GM19467 (cell line): ENCODE results near the gene APPL2.
"Not testable (repeated sequence)": the region's sequence is repeated elsewhere in the genome, so short reads cannot be mapped to it uniquely, and the experiment has no call there.

Experiments
- ATAC-seq: cut with Tn5 transposase; IDR thresholded peaks from one replicate; pipeline ENCODE4 v1.9.1; 2021; ENCODE audit warnings: mild to moderate bottlenecking, moderate library complexity; ENCODE audit not compliant: unreplicated experiment

The APPL2 gene

GRCh38 chr12:105198961-105199360 lies 37.0 kb downstream of the APPL2 start:
- no peak for ATAC-seq

DNA sequence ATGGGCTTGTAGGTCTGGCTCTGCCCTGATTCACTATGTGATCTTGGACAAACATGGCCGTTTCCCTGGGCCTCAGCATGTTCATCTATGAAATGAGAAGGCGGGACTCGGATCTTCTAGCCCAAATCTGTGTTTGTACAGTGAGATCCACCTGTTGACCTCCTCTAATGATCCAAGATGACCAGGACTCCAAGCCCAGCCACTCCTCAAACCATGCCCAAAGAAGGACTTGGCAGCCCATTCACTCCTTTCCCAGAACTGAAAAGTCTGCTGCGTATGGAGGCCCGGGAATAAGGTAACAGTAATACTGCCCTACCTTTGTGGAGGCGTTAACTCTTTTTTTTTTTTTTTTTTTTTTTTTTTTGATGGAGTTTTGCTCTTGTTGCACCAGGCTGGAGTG lies 39.9 kb downstream of the APPL2 start:
- no peak for ATAC-seq

DNA sequence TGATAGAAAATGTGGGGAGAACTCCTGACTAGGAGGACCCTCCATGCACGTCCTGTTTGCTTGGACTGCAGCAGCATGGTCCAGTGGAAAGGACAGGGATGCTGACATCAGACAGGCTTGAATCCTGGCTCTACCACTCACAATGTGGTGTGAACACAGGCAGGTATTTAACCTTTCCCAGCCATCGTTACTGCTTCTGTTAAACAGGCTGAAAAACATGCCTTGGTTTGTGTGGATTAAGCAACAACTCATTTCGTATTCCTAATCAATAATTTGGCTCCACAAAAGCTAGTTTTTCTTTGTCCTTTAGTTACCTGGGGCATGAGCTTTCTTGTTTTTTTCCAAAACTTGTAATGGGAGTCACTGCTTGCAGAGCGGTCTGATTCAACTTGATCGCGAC lies 41.0 kb downstream of the APPL2 start:
- no peak for ATAC-seq

GRCh38 chr12:105192624-105193225 lies 43.2 kb downstream of the APPL2 start:
- ATAC-seq: no peak

GRCh38 chr12:105190530-105190929 lies 45.4 kb downstream of the APPL2 start:
- no peak for ATAC-seq

DNA sequence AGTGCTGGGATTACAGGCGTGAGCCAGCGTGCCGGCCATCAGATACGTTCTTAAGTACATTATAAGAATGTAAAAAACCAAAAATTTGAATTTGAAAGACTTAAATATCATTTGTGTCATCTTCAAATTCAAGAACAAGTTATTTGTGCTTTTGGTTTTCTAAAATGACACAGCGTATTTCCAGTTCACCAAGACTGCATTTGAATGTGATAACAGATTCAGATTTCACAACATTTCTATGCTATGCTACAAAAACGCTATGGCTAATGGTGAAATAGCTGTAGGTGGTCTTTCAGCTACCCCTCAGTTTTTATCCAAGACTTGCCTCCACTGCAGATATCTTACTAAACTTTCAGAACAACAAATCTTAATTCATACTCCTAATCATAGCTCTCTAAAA lies 46.7 kb downstream of the APPL2 start:
- no peak for ATAC-seq

DNA sequence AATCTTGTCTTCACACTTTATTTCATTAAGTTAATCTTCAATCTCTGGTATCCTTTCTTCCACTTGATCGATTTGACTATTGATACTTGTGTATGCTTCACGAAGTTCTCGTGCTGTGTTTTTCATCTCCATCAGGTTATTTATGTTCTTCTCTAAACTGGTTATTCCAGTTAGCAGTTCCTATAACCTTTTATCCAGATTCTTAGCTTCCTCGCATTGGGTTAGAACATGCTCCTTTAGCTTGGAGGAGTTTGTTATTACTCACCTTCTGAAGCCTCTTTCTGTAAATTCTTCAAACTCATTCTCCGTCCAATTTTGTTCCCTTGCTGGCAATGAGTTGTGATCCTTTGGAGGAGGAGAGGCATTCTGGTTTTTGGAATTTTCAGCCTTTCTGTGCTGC lies 52.0 kb downstream of the APPL2 start:
- ATAC-seq: not testable (repeated sequence)

DNA sequence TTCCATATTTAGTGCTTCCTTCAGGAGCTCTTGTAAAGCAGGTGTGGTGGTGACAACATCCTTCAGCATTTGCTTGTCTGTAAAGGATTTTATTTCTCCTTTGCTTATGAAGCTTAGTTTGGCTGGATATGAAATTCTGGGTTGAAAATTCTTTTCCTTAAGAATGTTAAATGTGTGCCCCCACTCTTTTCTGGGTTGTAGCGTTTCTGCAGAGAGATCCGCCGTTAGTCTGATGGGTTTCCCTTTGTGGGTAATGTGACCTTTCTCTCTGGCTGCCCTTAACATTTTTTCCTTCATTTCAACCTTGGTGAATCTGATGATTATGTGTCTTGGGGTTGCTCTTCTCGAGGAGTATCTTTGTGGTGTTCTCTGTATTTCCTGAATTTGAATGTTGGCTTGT lies 52.6 kb downstream of the APPL2 start:
- ATAC-seq: not testable (repeated sequence)

- not testable (repeated sequence) for ATAC-seq
Measured at GRCh38 chr12:105179114-105179513, 56.9 kb downstream of the APPL2 start.

DNA sequence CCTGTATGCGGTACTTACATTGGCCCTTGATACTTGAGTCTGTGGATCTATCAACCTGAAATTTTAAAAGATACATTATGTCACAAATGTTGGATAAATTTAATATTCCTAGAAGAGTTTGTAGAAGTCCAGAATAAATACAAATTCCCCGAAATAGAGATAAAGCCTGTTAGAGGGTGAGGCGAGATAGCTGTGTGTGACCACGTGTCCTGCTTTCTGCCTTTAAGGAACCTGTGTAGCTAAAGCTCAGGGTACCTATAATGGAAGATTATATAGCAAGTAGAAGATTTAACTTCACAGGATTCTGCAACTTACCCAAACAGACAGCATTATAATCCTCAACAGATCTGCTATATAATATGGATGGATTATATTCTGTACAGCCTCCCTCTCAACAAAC lies 58.8 kb downstream of the APPL2 start:
- ATAC-seq: no peak

DNA sequence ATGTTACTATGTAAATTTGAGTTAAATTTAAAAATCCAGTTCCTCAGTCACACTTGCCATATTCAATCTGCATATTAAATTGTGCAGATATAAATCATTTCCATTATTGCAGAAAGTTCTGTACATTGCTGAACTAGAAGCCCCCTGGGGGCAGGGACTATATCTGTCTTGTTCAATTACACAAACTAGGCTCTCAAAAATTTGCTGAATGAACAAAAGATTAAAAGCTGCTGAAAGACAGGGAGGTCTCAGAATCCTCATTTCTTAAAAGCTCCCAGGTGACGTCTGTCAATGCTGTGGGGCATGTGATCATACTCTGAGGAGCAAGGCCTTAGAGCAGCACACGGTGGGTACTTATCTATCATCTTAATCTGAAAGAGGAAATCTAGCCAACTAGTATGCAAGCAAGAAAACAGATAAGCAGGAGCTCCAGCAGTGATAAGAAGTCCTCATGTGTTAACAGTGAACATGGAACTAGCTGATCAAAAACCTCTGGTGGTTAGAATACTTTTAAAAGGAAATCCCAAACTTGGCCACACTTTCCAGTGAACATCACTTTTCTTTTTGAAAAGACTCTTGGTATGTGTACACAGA lies 60.5 kb downstream of the APPL2 start:
- ATAC-seq: no peak

- ATAC-seq: no peak
Measured at GRCh38 chr12:105171691-105172436, 64.1 kb downstream of the APPL2 start.

DNA sequence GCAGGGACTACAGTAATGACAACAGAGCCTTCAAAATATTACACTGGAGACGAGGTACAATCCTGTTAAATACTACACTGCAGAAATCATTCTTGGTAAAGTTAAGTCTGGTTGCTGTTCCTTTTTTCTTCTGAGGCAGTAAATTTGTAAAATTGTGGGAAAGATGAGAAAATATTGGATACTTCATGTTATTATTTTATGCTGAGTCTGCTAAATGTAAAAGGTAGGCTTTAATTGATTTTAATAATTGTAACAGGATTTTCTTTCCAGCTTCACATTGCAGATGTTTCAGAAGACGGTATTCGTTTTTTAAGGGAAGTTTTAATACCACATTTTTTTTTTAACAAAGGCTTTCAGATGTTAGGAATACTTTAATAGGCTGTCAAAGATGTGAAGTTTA lies 65.8 kb downstream of the APPL2 start:
- no peak for ATAC-seq

GRCh38 chr12:105168006-105168405 lies 68.0 kb downstream of the APPL2 start:
- ATAC-seq: no peak

DNA sequence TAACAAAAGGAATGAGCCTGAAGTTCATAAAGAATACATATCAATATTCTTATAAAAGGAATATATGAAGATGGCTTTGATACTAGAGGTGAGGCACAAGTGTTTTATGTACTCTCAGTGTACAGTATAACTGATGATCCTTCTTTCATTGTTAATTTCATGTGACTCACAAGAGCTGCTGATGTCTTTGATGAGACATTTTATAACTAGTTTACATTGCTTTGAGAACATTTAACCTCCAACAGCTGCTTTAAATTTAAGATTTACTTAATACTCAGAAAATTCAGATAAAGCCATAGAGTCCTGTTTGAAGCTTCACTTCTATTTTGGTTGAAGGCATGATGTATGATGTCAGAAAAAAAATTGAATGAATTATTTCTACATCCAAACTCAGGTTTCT lies 68.6 kb downstream of the APPL2 start:
- no peak for ATAC-seq

GRCh38 chr12:105166736-105167135 lies 69.2 kb downstream of the APPL2 start:
- ATAC-seq: no peak

GRCh38 chr12:105164068-105164467 lies 71.9 kb downstream of the APPL2 start:
- ATAC-seq: no peak

DNA sequence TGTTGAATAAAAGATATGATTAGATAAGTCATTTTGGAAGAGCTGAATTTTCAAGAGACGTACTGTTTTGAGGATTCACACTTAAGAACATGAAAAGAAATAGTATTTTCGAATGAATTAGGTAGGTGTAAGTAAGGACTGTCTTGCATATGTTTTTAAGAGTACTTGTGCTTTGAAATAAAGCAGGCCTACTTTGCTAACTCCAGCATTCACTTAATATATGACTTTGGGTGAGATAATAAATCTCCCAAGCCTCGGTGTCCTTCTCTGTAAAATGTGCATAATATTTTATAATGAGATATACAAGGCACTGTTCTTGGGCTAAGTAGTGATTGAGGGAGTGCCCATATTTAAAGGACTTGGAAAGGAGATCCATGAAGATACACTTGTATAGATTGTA lies 73.8 kb downstream of the APPL2 start:
- no peak for ATAC-seq

GRCh38 chr12:105158876-105159275 lies 77.1 kb downstream of the APPL2 start:
- ATAC-seq: no peak

DNA sequence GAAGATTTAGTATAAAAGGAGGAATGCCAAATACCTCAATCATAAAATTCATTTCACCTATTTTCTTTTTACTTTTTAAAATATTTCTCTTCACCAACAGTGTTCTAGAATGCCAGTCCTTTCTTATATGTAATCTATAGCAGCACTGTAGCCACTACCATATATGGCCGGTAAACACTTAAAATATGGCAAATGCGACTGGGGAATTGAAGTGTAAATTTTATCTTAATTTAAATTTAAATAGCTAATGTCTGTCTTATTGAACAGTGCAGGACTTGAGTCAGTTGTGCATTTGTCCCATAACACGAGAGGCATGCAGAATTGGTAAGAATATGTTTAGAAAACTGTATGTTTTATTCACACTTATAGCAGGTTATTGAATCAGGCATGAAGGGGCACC lies 78.4 kb downstream of the APPL2 start:
- no peak for ATAC-seq

DNA sequence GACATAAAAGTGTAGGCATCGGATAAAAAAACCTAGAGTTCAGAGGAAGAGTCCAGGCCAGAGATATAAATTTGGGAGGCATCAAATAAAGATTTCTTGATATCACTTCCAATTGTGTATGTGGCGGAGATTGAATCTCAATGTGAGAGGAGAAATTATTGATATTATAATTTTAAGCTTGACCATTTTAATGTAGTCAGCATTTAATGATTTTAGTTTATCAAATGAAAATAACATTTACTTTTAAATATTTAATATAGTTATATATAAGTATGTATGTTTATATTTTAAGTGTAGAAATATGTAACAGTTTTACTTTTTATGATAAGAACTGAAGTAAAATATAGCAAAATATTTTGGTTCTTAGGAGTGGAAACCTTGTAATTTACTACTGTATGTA lies 79.7 kb downstream of the APPL2 start:
- no peak for ATAC-seq

DNA sequence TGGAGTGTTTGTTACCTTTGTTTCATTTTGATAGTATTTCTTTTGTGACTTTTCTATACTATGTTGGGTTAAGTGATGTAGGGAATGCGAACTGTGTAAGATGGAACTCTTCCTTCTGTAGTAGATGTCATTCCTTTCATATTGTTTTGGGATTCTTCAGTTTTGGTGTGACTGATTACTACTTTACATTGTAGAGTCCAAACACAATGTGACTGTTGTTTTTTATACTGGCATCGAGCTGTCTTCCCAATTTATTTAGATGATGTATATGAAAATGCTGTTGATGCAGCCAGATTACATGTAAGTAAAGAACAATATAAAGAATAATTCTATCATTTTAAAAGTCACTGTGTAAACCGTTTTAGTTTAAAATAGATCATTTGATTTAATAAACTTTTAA lies 93.7 kb downstream of the APPL2 start:
- ATAC-seq: no peak
